Naive B cell (primary cell): ENCODE data around the gene GSG1L. TPM values are rescaled to one million over a fixed set of nuclear protein-coding genes. Genes with fewer than 3 reads are reported as not detected.

Experiments used
- ATAC-seq, 2 donors: fragments of 150-1000 bp; cut with Tn5 transposase; 2 replicates each; pipeline ENCODE4 v1.10.0; 2021; ENCODE audit warnings: low read depth in 2 of 2, mild to moderate bottlenecking in 2 of 2, moderate library complexity in 2 of 2
- DNase-seq: peaks from one replicate; pipeline ENCODE4 v3.0.0; 2022
- H3K27ac Mint-ChIP-seq, 6 donors: one replicate each; pipeline ENCODE4 v1.8.0; 2020 to 2022; ENCODE audit warnings: mild to moderate bottlenecking in 6 of 6, mixed read lengths in 6 of 6, moderate library complexity in 5 of 6, inconsistent platforms in 2 of 6
- H3K27me3 Mint-ChIP-seq, 3 donors: one replicate each; pipeline ENCODE4 v1.8.0; 2021 to 2022; ENCODE audit warnings: mixed read lengths in 3 of 3, mild to moderate bottlenecking in 1 of 3
- H3K36me3 Mint-ChIP-seq, 2 donors: one replicate each; pipeline ENCODE4 v1.8.0; 2020 to 2022; ENCODE audit warnings: mixed read lengths in 2 of 2, inconsistent platforms in 1 of 2, mild to moderate bottlenecking in 1 of 2
- H3K4me1 Mint-ChIP-seq, 3 donors: one replicate each; pipeline ENCODE4 v1.8.0; 2020 to 2022; ENCODE audit warnings: mixed read lengths in 3 of 3, inconsistent platforms in 1 of 3, mild to moderate bottlenecking in 1 of 3, moderate library complexity in 1 of 3
- H3K4me3 Mint-ChIP-seq, 8 donors: one replicate each; pipeline ENCODE4 v1.8.0; 2020 to 2022; ENCODE audit warnings: mild to moderate bottlenecking in 8 of 8, mixed read lengths in 8 of 8, moderate library complexity in 8 of 8, inconsistent platforms in 2 of 8
- H3K9me3 Mint-ChIP-seq, 7 donors: one replicate each; pipeline ENCODE4 v1.8.0; 2020 to 2022; ENCODE audit warnings: mixed read lengths in 7 of 7, mild to moderate bottlenecking in 5 of 7, inconsistent platforms in 2 of 7, moderate library complexity in 1 of 7
- polyA plus RNA-seq, 6 donors: library from polyadenylated mRNA; unstranded; fragments of 300-500 nt; fragmentation: Illumina TruSeq; gene quantifications; one replicate each; pipeline ENCODE4 v1.2.3, GENCODE V29; 2021; ENCODE audit warnings: low read depth in 6 of 6

The GSG1L gene
- polyA plus RNA-seq, 6 donors from 2014 or later: not detected

DNA sequence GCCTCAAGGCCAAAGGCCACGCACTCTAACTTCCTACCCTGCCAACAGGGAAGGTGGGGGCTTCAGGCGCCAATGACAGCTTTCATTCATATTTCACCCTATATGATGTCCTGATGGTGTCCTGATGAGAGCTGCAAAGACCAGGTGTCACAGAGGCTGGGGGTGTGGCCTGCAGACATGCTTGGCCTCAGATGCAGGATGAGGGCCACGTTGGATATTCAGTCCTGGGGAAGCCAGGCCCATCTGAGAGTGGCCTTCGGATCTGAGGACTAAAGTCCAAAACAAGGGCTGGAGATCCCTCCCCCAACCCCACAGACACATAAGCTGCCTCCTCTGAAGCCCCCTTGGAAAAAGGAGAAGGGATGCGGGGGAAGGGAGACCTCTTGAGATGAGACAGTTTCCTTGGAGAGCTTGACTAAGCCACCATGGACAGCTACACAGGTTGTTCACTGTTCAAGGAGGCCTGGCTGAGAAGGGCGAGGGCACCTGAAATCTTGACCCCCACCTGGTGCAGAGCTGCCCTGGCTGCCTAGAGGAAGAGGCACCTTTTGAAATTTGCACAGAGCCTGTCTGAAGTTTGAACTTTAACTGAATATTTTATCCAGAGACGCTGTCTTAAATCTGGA is 24.3 kb upstream of the GSG1L start:
- H3K4me1 Mint-ChIP-seq: peaks cover 10 to 13% (median 11%) of the 10 kb centered on the region in 3 donors
- H3K27me3 Mint-ChIP-seq: no peaks in the 10 kb centered on the region
- H3K36me3 Mint-ChIP-seq: no peaks in the 10 kb centered on the region
- H3K27ac Mint-ChIP-seq: peak overlapping the region in 3 of 6 donors; percentile 20 to 76 (median 27)
- no peaks in the 10 kb centered on the region for H3K9me3 Mint-ChIP-seq
- H3K4me3 Mint-ChIP-seq: no peak overlapping the region
- DNase-seq (no peak), ATAC-seq (no peak)

DNA sequence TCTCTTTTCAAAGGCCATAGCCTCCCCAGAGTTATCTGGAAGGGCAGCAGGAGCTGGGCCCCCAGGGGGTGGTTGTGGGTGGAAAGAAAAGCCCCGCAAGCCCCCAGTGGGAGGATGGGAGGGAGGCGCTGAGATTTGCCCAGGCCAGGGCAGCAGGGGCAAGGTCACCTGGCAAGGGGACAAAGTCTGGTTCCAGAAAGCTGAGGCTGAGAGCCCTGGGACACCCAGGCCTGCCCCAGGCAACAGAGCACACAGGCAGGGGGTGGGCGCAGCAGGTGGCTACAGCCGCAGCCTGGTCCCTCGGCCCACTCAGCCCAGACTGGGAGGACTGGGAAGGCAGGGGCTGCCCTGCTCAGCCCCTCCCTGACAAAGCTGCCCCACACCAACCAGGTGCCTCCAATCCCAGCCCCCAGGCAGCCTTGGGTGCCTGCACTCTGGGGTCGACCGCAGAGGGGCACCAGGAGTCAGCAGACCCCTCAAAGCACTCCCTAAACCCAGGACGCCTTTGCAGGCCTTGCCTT is 23.7 kb upstream of the GSG1L start:
- Mint-ChIP-seq H3K4me3 (no peak overlapping the region), H3K36me3 (no peaks in the 10 kb centered on the region), H3K27ac (no peak overlapping the region), H3K4me1 (peaks cover 10 to 13% (median 11%) of the 10 kb centered on the region in 3 donors), H3K9me3 (no peaks in the 10 kb centered on the region), H3K27me3 (no peaks in the 10 kb centered on the region)
- ATAC-seq (no peak), DNase-seq (no peak)

DNA sequence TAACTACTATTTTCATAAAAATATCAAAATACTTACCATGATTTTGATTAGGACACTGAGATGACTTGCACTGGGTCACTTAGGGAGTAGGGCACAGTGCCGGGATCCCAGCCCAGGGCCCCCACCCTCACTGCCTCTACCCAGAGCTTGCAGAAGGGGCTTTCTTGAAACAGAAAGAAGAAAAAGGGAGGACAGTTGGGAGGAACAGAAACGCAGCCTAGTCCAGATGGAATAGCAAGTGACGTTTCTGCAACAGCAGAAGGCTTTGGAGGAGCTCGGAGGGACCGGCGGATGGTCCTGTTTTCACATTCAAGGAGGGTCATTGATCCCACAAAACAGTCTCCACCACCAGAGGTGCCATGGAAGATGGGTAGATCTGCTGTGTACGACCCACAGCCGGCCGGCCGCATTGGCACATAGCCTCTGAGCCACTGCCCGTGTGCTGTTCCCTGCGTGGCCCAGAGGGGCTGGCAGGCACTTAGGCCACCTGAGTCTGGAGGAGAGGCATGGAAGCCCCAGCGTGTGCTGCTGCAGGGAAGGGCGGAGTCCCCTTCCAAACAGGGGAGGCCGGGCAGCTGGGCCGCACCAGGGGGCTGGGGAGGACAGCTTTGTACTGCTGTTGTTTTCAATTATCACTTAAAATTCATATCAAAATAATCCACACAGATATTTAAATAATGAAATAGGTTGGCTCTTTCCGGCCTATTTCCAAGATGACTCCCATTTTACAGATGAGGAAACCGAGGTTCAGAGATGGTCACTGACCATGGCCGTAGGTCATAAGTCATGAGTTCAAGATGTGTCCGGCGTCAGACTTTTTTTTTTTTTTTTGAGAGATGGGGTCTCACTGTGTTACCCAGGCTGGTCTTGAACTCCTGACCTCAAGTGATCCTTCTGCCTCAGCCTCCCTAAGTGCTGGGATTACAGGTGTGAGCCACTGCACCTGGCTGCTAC is 22.9 kb upstream of the GSG1L start:
- Mint-ChIP-seq H3K4me1 (peaks cover 10 to 13% (median 11%) of the 10 kb centered on the region in 3 donors), H3K27ac (no peak overlapping the region), H3K9me3 (no peaks in the 10 kb centered on the region), H3K4me3 (no peak overlapping the region), H3K27me3 (no peaks in the 10 kb centered on the region), H3K36me3 (no peaks in the 10 kb centered on the region)
- no peak for ATAC-seq
- no peak for DNase-seq

DNA sequence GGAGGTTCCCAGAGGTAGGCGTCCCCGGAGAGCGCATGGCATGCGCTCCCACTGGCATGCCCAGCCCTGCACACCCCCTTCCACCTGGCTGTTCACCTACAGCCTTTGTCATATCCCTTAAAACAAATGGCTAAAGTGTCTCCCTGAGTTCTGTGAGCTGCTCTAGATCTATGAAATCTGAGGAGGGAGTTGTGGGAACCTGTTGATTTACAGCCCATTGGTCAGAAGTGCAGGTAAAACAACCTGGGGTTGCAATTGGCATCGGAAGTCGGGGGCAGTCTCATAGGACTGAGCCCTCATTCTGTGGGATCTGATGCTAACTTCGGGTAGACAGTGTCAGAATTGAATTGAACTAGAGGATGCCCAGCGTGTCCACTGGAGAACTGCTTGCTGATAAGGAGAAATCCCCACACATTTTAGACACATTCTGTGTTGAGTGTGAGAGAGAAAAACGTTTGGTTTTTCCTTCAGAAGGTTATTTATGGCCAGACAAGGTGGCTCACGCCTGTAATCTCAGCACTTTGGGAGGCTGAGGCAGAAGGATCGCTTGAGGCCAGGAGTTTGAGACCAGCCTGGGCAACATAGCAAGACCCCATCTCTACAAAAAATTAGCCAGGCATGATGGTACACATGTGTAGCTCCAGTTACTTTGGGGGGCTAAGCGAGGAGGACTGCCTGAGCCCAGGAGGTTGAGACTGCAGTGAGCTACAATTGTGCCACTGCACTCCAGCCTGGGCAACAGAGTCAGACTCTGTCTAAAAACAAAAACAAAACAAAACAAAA is 22.1 kb upstream of the GSG1L start:
- peaks cover 10 to 13% (median 11%) of the 10 kb centered on the region in 3 donors for H3K4me1 Mint-ChIP-seq

DNA sequence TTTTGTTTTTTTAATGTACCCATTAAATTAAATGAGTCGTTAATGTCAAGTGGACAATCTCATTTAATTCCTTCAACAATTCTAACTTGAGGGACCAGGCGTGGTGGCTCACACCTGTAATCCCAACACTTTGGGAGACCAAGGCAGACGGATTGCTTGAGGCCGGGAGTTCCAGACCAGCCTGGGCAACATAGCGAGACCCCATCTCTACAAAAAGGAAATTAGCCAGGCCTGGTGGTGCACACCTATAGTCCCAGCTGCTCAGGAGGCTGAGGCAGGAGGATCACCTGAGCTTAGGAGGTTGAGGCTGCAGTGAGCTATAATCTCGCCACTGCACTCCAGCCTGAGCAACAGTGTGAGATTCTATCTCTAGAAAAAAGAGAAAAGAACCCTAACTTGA is 20.7 kb upstream of the GSG1L start:
- Mint-ChIP-seq H3K27me3 (no peaks in the 10 kb centered on the region), H3K27ac (no peak overlapping the region), H3K4me3 (no peak overlapping the region), H3K36me3 (no peaks in the 10 kb centered on the region), H3K9me3 (no peaks in the 10 kb centered on the region), H3K4me1 (peaks cover 1 to 2% (median 2%) of the 10 kb centered on the region in 3 donors)
- DNase-seq (no peak), ATAC-seq (no peak)

More for the DNA sequence above, 22.1 kb upstream of the GSG1L start:
- Mint-ChIP-seq H3K27me3 (no peaks in the 10 kb centered on the region), H3K9me3 (no peaks in the 10 kb centered on the region), H3K4me3 (no peak overlapping the region), H3K27ac (peak overlapping the region in 1 of 6 donors; percentile 41), H3K36me3 (no peaks in the 10 kb centered on the region)
- ATAC-seq (no peak), DNase-seq (no peak)

DNA sequence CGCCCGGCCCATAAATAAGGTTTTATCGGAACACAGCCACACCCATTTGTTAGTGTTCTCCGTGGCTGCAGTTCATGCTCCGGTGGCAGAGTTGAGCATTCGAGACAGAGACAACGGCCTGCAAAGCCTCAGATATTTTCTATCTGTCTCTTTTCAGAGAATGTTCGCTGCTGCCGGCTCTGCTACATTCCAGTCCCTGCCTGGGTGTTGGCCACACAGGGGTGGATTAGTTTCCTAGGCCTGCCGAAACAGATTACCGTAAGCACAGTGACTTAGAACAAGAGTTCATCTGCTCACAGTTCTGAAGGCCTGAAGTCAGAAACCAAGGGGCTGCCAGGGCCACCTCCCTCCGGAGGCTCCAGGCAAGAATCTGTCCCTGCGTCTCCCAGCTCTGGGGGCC is 19.1 kb upstream of the GSG1L start:
- no peaks in the 10 kb centered on the region for H3K4me1 Mint-ChIP-seq
- H3K4me3 Mint-ChIP-seq: no peak overlapping the region
- H3K27ac Mint-ChIP-seq: no peak overlapping the region

DNA sequence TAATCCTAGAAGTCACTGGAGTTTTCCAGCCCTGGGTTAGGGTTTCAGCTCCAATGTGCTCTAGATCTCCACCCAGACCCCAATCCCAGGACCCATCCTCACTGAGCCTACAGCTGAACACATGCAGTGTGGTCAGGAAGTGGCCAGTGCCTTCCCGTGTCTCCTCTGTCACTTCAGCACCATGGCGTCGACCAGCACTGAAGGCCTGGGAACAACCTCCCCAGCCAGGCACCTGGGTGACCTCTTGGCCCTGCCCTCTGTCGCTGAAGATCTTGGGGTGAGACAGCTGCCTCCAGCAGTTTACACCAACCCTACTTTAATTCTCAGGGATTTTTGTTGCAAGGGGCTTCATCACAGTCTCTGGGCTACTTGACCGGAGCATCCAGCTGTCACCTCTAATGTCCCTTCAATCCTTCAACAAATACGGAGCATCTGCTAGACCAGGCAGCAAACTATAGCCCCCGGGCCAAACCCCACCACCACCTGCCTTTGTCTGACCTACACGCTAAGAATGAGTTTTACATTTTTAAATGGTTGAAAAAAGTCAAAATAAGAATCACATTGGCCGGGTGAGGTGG is 18.0 kb upstream of the GSG1L start:
- no peaks in the 10 kb centered on the region for H3K4me1 Mint-ChIP-seq
- DNase-seq (no peak), ATAC-seq (no peak)
- H3K27ac Mint-ChIP-seq: no peak overlapping the region
- H3K36me3 Mint-ChIP-seq: no peaks in the 10 kb centered on the region
- H3K4me3 Mint-ChIP-seq: no peak overlapping the region
- no peaks in the 10 kb centered on the region for H3K9me3 Mint-ChIP-seq
- no peaks in the 10 kb centered on the region for H3K27me3 Mint-ChIP-seq

More for the DNA sequence above, 19.1 kb upstream of the GSG1L start:
- Mint-ChIP-seq H3K36me3 (no peaks in the 10 kb centered on the region), H3K27me3 (no peaks in the 10 kb centered on the region), H3K9me3 (no peaks in the 10 kb centered on the region)
- ATAC-seq: no peak
- no peak for DNase-seq

DNA sequence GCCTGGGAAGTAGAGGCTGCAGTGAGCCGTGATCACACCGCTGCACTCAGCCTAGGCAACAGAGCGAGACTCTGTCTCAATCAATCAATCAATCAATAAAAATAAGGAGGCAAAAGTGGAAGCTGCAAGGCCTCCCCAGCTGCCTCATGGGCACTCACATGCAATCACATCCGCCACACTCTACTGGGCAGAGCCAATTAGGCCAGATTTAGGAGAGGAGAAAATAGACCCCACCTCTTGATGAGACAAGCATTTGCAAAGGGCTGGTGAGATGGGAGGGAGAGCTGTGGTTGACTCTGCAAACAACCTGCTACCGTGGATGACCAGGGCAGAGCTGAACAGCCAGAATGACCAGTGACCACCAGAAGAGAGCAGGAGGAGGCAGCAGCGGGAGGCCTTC is 14.7 kb upstream of the GSG1L start:
- no peaks in the 10 kb centered on the region for H3K9me3 Mint-ChIP-seq
- H3K27me3 Mint-ChIP-seq: peaks cover 0 to 7% (median 0%) of the 10 kb centered on the region in 3 donors
- no peaks in the 10 kb centered on the region for H3K4me1 Mint-ChIP-seq
- H3K4me3 Mint-ChIP-seq: no peak overlapping the region
- ATAC-seq (no peak), DNase-seq (no peak)
- H3K27ac Mint-ChIP-seq: no peak overlapping the region
- H3K36me3 Mint-ChIP-seq: no peaks in the 10 kb centered on the region

DNA sequence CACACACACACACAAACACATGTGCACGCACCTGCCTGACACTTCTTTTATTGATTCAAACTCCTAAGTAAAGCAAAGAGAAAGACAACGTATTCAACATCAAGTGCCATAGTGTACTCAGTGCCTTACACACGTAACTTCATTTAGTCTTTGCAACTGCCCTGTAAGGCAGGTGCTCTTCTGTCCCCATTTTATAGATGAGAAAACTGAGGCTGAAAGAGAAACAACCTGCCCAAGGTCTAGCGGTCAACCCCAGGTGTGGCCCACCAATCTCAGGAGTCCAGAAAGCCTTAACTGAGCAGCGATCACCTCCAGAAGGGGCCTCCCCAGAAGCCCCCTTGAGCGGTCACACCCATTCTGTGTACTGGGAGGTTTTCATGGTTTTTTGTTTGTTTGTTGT is 10.3 kb upstream of the GSG1L start:
- Mint-ChIP-seq H3K36me3 (no peaks in the 10 kb centered on the region), H3K4me1 (peaks cover 0 to 3% (median 0%) of the 10 kb centered on the region in 3 donors)

DNA sequence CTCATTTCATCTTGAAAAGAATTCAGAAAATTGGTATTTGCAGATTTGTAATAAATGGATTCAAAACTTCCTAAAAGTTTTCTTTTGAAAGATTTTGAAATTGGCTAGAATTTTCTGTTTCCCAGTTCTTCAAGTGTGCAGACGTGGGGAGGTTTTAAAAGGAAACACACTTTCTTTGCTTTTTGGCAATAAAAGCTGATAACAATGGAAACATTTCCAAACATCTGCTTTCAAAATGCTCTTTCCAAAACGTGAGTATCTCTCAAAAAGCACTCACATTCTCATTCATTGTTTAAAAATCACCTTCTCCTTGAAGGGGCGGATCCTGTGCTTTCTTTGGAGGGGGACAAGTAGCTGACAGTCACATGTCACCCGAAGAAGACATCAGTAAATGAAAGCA is 8.6 kb upstream of the GSG1L start:
- no peak for ATAC-seq
- H3K9me3 Mint-ChIP-seq: peaks cover 0 to 7% (median 1%) of the 10 kb centered on the region in 7 donors
- H3K4me1 Mint-ChIP-seq: peaks cover 0 to 3% (median 0%) of the 10 kb centered on the region in 3 donors
- H3K4me3 Mint-ChIP-seq: no peak overlapping the region
- no peaks in the 10 kb centered on the region for H3K36me3 Mint-ChIP-seq
- H3K27ac Mint-ChIP-seq: no peak overlapping the region
- no peak for DNase-seq
- peaks cover 4 to 20% (median 8%) of the 10 kb centered on the region in 3 donors for H3K27me3 Mint-ChIP-seq

More for the DNA sequence above, 10.3 kb upstream of the GSG1L start:
- Mint-ChIP-seq H3K27ac (no peak overlapping the region), H3K4me3 (no peak overlapping the region), H3K27me3 (peaks cover 0 to 13% (median 4%) of the 10 kb centered on the region in 3 donors), H3K9me3 (peaks cover 0 to 7% (median 1%) of the 10 kb centered on the region in 7 donors)
- ATAC-seq (no peak), DNase-seq (no peak)

DNA sequence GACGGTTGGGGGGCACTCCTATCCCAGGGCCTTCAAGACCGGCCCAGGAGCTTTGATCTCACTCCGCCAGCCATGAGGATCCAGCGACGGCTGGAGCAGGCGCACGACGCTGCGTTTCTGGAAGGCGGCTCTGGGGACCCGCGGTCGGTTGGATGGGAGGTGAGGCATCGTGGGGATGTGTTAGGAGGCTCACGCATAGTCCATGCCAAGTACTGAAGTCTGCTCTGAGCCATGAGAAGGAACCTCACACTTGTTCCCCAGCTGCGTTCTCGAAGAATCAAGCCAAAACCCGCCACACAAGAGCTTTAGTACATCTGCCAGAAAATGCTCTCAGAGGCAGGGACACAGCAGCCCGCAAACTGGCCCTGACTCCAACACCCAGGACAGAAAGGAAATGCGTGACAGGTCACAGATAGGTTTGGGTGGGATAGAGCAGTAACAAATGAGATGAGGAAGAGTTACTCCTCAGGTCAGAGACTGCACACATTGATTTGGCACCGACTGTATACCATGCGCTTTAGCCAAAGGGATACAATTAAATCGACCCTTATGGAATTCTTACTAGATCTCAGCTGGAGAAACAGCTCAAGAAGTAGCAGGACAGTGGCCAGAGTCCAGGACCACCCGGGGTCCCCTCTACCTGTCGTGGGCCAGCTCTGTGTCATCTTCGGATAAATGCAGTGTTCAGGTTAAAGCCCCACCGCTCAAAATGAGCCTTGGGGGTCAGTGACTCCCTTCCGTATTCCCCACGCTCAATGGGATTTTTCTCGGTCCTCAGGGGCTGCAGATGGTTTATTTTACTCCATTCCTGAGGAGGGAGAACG is 6.7 kb upstream of the GSG1L start:
- no peak for ATAC-seq
- Mint-ChIP-seq H3K27ac (peak overlapping the region in 1 of 6 donors; percentile 37), H3K4me3 (no peak overlapping the region), H3K36me3 (no peaks in the 10 kb centered on the region), H3K27me3 (peaks cover 10 to 27% (median 22%) of the 10 kb centered on the region in 3 donors), H3K4me1 (peaks cover 0 to 3% (median 1%) of the 10 kb centered on the region in 3 donors), H3K9me3 (peaks cover 0 to 7% (median 1%) of the 10 kb centered on the region in 7 donors)
- DNase-seq: no peak

DNA sequence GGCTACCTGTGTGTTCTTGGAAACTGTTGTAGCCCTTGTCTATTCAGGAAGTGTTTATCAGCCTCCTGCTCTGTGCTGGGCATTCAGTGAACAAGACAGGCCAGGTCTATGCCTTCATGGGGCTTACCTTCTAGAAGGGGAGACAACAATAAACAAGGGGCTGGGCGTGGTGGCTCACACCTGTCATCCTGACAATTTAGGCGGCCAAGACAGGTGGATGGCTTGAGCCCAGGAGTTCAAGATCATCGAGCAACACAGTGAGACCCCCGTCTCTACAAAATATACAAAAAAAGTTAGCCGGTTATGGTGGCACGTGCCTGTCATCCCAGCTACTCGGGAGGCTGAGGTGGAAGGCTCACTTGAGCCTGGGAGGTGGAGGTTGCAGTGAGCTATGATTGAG is 5.5 kb upstream of the GSG1L start:
- no peak for ATAC-seq
- Mint-ChIP-seq H3K4me3 (peak overlapping the region in 1 of 8 donors; percentile 53), H3K9me3 (peaks cover 0 to 7% (median 1%) of the 10 kb centered on the region in 7 donors), H3K27ac (peak overlapping the region in 1 of 6 donors; percentile 9), H3K36me3 (no peaks in the 10 kb centered on the region), H3K27me3 (peaks cover 16 to 38% (median 30%) of the 10 kb centered on the region in 3 donors), H3K4me1 (peaks cover 0 to 3% (median 1%) of the 10 kb centered on the region in 3 donors)
- DNase-seq: no peak
